Tibial nerve (tissue), 4 donors: ENCODE results near the gene NAB2.

ENCODE experiments used
- EP300 ChIP-seq, 2 donors: sonication (generic); formaldehyde crosslinking; IDR thresholded peaks; one replicate each; pipeline ENCODE4 v1.6.1; 2017; ENCODE audit warnings: antibody characterized with exemption in 2 of 2, mild to moderate bottlenecking in 1 of 2
- POLR2A ChIP-seq, 2 donors: fragments of 450-650 bp; IDR thresholded peaks; one replicate each; pipeline ENCODE4 v1.6.1; 2017; ENCODE audit warnings: antibody characterized with exemption in 2 of 2, mild to moderate bottlenecking in 2 of 2, moderate library complexity in 2 of 2
- TF ChIP-seq, protein P1 (sequence below), 5 experiments: fragments of 200-600 bp in 3 of 5; fragments of 450-650 bp in 2 of 5; sonication (generic) in 3 of 5; IDR thresholded peaks; one replicate each; pipeline ENCODE4 v1.5.1; 2016 to 2019; ENCODE audit warnings: antibody characterized with exemption in 5 of 5, mild to moderate bottlenecking in 3 of 5, moderate library complexity in 2 of 5

DNA sequence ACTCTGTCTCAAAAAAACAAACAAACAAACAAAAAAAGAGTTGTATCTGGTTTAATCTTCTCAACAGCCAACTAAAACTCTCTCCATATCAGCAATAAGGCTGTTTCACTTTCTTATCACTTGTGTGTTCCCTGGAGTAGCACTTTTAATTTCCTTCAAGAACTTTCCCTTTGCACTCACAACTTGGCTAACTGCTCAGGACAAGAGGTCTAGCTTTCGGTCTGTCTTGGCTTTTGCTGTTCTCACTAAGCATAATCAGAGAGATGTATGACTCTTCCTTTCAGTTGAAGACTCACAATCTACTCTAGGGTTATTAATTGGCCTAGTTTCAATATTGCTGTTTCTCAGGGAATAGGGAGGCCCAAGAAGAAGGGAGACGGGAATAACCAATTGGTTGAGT, 22.7 kb upstream of the NAB2 start:
- TF ChIP-seq, protein P1, sequence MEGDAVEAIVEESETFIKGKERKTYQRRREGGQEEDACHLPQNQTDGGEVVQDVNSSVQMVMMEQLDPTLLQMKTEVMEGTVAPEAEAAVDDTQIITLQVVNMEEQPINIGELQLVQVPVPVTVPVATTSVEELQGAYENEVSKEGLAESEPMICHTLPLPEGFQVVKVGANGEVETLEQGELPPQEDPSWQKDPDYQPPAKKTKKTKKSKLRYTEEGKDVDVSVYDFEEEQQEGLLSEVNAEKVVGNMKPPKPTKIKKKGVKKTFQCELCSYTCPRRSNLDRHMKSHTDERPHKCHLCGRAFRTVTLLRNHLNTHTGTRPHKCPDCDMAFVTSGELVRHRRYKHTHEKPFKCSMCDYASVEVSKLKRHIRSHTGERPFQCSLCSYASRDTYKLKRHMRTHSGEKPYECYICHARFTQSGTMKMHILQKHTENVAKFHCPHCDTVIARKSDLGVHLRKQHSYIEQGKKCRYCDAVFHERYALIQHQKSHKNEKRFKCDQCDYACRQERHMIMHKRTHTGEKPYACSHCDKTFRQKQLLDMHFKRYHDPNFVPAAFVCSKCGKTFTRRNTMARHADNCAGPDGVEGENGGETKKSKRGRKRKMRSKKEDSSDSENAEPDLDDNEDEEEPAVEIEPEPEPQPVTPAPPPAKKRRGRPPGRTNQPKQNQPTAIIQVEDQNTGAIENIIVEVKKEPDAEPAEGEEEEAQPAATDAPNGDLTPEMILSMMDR (IDR thresholded peaks at IDR 0.05): no peak
- TF ChIP-seq EP300 (IDR thresholded peaks at IDR 0.05): no peak
- no peak for TF ChIP-seq POLR2A (IDR thresholded peaks at IDR 0.05)
